Occipital lobe (tissue), 2 donors: ENCODE data around the gene RACGAP1. TPM values are rescaled to one million over a fixed set of nuclear protein-coding genes. Genes with fewer than 3 reads are reported as not detected.

Experiments used
- DNase-seq: peaks from one replicate; lab custom pipeline; 2025; lab: John Stamatoyannopoulos, UW
- total RNA-seq: library from RNA; depleted of rRNA; stranded (reverse); fragments of >200 nt; gene quantifications from one replicate; pipeline ENCODE4 v1.2.3, GENCODE V29; 2014

RACGAP1 gene
- total RNA-seq, 1 donor from 2014 or later, result 22.0 TPM

- DNase-seq, result no peak
Observed at GRCh38 chr12:49971141-49971540, 54.2 kb downstream of the RACGAP1 start.

GRCh38 chr12:49970658-49971057 is 54.6 kb downstream of the RACGAP1 start:
- no peak for DNase-seq

- DNase-seq, result no peak
Observed at GRCh38 chr12:49969651-49970429, 55.5 kb downstream of the RACGAP1 start.

- peak; percentile 40 for DNase-seq
Observed at GRCh38 chr12:49969027-49969426, 56.3 kb downstream of the RACGAP1 start.

GRCh38 chr12:49968471-49968870 is 56.8 kb downstream of the RACGAP1 start:
- DNase-seq, result no peak

- DNase-seq, result no peak
Observed at GRCh38 chr12:49967777-49968250, 57.5 kb downstream of the RACGAP1 start.

GRCh38 chr12:49967042-49967776 is 58.1 kb downstream of the RACGAP1 start:
- DNase-seq, result peak; percentile 82

- no peak for DNase-seq
Observed at GRCh38 chr12:49966511-49967041, 58.7 kb downstream of the RACGAP1 start.

- no peak for DNase-seq
Observed at GRCh38 chr12:49965836-49966235, 59.5 kb downstream of the RACGAP1 start.

GRCh38 chr12:49964849-49965624 is 60.3 kb downstream of the RACGAP1 start:
- no peak for DNase-seq

- DNase-seq, result no peak
Observed at GRCh38 chr12:49963976-49964815, 61.1 kb downstream of the RACGAP1 start.

GRCh38 chr12:49962861-49963765 is 62.2 kb downstream of the RACGAP1 start:
- DNase-seq, result peak; percentile 24

GRCh38 chr12:49961993-49962764 is 63.1 kb downstream of the RACGAP1 start:
- no peak for DNase-seq

- DNase-seq, result no peak
Observed at GRCh38 chr12:49961111-49961922, 64.0 kb downstream of the RACGAP1 start, which contains the start of gene AQP5. Gene AQP5, plus strand, starts transcription at chr12:49961872. Its CDS starts 146 bp downstream, at chr12:49962018.

GRCh38 chr12:49960474-49961110 is 64.7 kb downstream of the RACGAP1 start:
- DNase-seq, result no peak

GRCh38 chr12:49959685-49960473 is 65.4 kb downstream of the RACGAP1 start:
- no peak for DNase-seq
